HCT116 (cell line): ENCODE data around the gene EHMT1. TPM values are rescaled to one million over a fixed set of nuclear protein-coding genes. Genes with fewer than 3 reads are reported as not detected.

Experiments used
- ATAC-seq: fragments of 200-7000 bp; cut with Tn5 transposase; 2 replicates; pipeline ENCODE4 v1.9.1; 2020; ENCODE audit warnings: mild to moderate bottlenecking, moderate library complexity
- BruUV-seq: library from RNA; stranded (reverse); fragments of 400-500 nt; replicated peaks from 2 replicates; lab custom pipeline; 2021; lab: Mats Ljungman, UMichigan
- CTCF ChIA-PET: fragments of 300-600 bp; sonication (Branson Sonifier 250); formaldehyde crosslinking; loops from one replicate; lab custom pipeline; 2021; ENCODE audit warnings: antibody characterized with exemption; lab: Charles Lee
- POLR2A ChIA-PET: fragments of 300-600, 350-600 bp; sonication (Branson Sonifier 250); formaldehyde crosslinking; loops from one replicate; lab custom pipeline; 2021; ENCODE audit warnings: antibody characterized with exemption; lab: Charles Lee
- RAD21 ChIA-PET, 2 experiments: fragments of 300-600 bp; sonication (Branson Sonifier 250); formaldehyde crosslinking; loops; one replicate each; lab custom pipeline; 2023; ENCODE audit warnings: low total read pairs in 2 of 2; ENCODE audit not compliant: uncharacterized antibody in 2 of 2, unreplicated experiment in 2 of 2, low non-redundant PET in 1 of 2; lab: Charles Lee
- DNase-seq: peaks from one replicate; pipeline ENCODE4 v3.0.0-alpha.2; 2010; ENCODE audit warnings: low read depth, low spot score
- H2AFZ ChIP-seq: fragments of 200-600 bp; shearing (Covaris generic), sonication (generic); 2 replicates; pipeline ENCODE4 v1.6.1; 2017; ENCODE audit warnings: low read depth, mixed run types, mixed read lengths, antibody characterized with exemption, low read length; ENCODE audit not compliant: poor library complexity, severe bottlenecking
- H3K27ac ChIP-seq: 2 replicates; pipeline ENCODE4 v1.5.1; 2012; ENCODE audit warnings: low read depth, low read length
- H3K27me3 ChIP-seq: fragments of 200-600 bp; sonication (generic); 2 replicates; pipeline ENCODE4 v1.6.1; 2016; ENCODE audit warnings: mixed run types, low read length, mixed read lengths; ENCODE audit not compliant: insufficient read depth
- H3K36me3 ChIP-seq, 2 experiments: fragments of 200-500 bp in 1 of 2; fragments of 200-600 bp in 1 of 2; sonication (Bioruptor generic) in 1 of 2; sonication (generic) in 1 of 2; 2 replicates each; pipeline versions ENCODE4 v1.5.1 to v1.6.1; 2014 to 2016; ENCODE audit warnings: low read length in 2 of 2, inconsistent platforms in 1 of 2, mixed read lengths in 1 of 2, mixed run types in 1 of 2; ENCODE audit not compliant: insufficient read depth in 2 of 2, control insufficient read depth in 1 of 2
- H3K4me1 ChIP-seq, 2 experiments: fragments of 200-600 bp in 1 of 2; sonication (generic) in 1 of 2; 2 replicates each; pipeline versions ENCODE4 v1.5.1 to v1.6.1; 2012 to 2017; ENCODE audit warnings: low read length in 2 of 2, inconsistent platforms in 1 of 2, mild to moderate bottlenecking in 1 of 2, mixed read lengths in 1 of 2, mixed run types in 1 of 2, moderate library complexity in 1 of 2; ENCODE audit not compliant: insufficient read depth in 2 of 2, control insufficient read depth in 1 of 2
- H3K4me2 ChIP-seq: fragments of 200-600 bp; sonication (generic); 2 replicates; pipeline ENCODE4 v1.6.1; 2017; ENCODE audit warnings: mixed run types, low read length, mixed read lengths
- H3K4me3 ChIP-seq, 2 experiments: fragments of 200-600 bp in 1 of 2; sonication (generic) in 1 of 2; replicated peaks in 1 of 2; 2 replicates each; pipeline ENCODE4 v1.5.1; 2011 to 2016; ENCODE audit warnings: low read length in 2 of 2, control low read depth in 1 of 2, low read depth in 1 of 2, mild to moderate bottlenecking in 1 of 2, mixed read lengths in 1 of 2, mixed run types in 1 of 2
- H3K79me2 ChIP-seq: fragments of 200-600 bp; sonication (generic); 2 replicates; pipeline ENCODE4 v1.6.1; 2017; ENCODE audit warnings: mild to moderate bottlenecking, mixed run types, low read length, moderate library complexity, mixed read lengths; ENCODE audit not compliant: insufficient read depth
- H3K9ac ChIP-seq: fragments of 200-600 bp; sonication (generic); 2 replicates; pipeline ENCODE4 v1.6.1; 2016; ENCODE audit warnings: low read length, mixed read lengths
- H3K9me2 ChIP-seq: fragments of 200-600 bp; sonication (generic), shearing (Covaris generic); 2 replicates; pipeline ENCODE4 v1.6.1; 2017; ENCODE audit warnings: mixed run types, mild to moderate bottlenecking, moderate library complexity; ENCODE audit not compliant: insufficient read depth
- H3K9me3 ChIP-seq, 2 experiments: fragments of 200-500 bp in 1 of 2; fragments of 200-600 bp in 1 of 2; sonication (Bioruptor generic) in 1 of 2; sonication (generic) in 1 of 2; 2 replicates each; pipeline ENCODE4 v1.6.1; 2014 to 2017; ENCODE audit warnings: low read length in 2 of 2, mixed read lengths in 2 of 2, inconsistent platforms in 1 of 2, low read depth in 1 of 2, mild to moderate bottlenecking in 1 of 2, mixed run types in 1 of 2, moderate library complexity in 1 of 2; ENCODE audit not compliant: control insufficient read depth in 1 of 2, insufficient read depth in 1 of 2
- H4K20me1 ChIP-seq: fragments of 200-600 bp; sonication (generic), shearing (Covaris generic); 2 replicates; pipeline ENCODE4 v1.6.1; 2017; ENCODE audit warnings: mixed run types, mild to moderate bottlenecking, moderate library complexity; ENCODE audit not compliant: insufficient read depth
- EGR1 ChIP-seq: IDR thresholded peaks from 2 replicates; pipeline ENCODE4 v1.6.1; 2012; ENCODE audit warnings: low read depth
- EZH2 ChIP-seq: fragments of 200-600 bp; sonication (generic); IDR thresholded peaks from 2 replicates; pipeline ENCODE4 v1.6.1; 2017; ENCODE audit warnings: antibody characterized with exemption, mixed run types
- JUND ChIP-seq: IDR thresholded peaks from 2 replicates; pipeline ENCODE4 v1.6.1; 2012
- POLR2A ChIP-seq: IDR thresholded peaks from 2 replicates; pipeline ENCODE4 v1.7.0; 2011; ENCODE audit warnings: borderline replicate concordance; ENCODE audit not compliant: insufficient read depth, insufficient read length; ENCODE audit errors: extremely low read depth
- POLR2AphosphoS5 ChIP-seq: IDR thresholded peaks from 2 replicates; pipeline ENCODE4 v1.6.1; 2011; ENCODE audit warnings: mild to moderate bottlenecking, low read depth, low read length, moderate library complexity
- RAD21 ChIP-seq: IDR thresholded peaks from 2 replicates; pipeline ENCODE4 v1.6.1; 2012; ENCODE audit warnings: low read depth, mild to moderate bottlenecking
- SIN3A ChIP-seq: IDR thresholded peaks from 2 replicates; pipeline ENCODE4 v1.6.1; 2012; ENCODE audit warnings: low read depth
- SP1 ChIP-seq: IDR thresholded peaks from 2 replicates; pipeline ENCODE4 v1.6.1; 2012; ENCODE audit warnings: low read depth
- SRF ChIP-seq: IDR thresholded peaks from 2 replicates; pipeline ENCODE4 v1.6.1; 2012; ENCODE audit warnings: low read depth
- ZBTB33 ChIP-seq: IDR thresholded peaks from 2 replicates; pipeline ENCODE4 v1.6.1; 2011; ENCODE audit warnings: mild to moderate bottlenecking, low read length, moderate library complexity; ENCODE audit not compliant: insufficient replicate concordance; ENCODE audit errors: extremely low read depth
- intact Hi-C: fragments of 100-400 bp; cut with micrococcal nuclease; formaldehyde crosslinking; loops from 2 replicates; pipeline ENCODE4 v1.10.0; 2022
- total RNA-seq: library from RNA; stranded (reverse); gene quantifications from one replicate; pipeline ENCODE4 v1.2.1, GENCODE V29; 2021; ENCODE audit not compliant: unreplicated experiment
- TF ChIP-seq, protein P1 (sequence below), 3 experiments: fragments of 200-600 bp in 1 of 3; sonication (generic) in 1 of 3; IDR thresholded peaks in 2 of 3; conservative IDR thresholded peaks in 1 of 3; 2 replicates each; pipeline ENCODE4 v1.5.1; 2012 to 2017; ENCODE audit warnings: low read depth in 2 of 3, low read length in 2 of 3, antibody characterized with exemption in 1 of 3, borderline replicate concordance in 1 of 3, control low read depth in 1 of 3, mild to moderate bottlenecking in 1 of 3, mixed read lengths in 1 of 3, mixed run types in 1 of 3, moderate library complexity in 1 of 3; ENCODE audit not compliant: insufficient read depth in 1 of 3

EHMT1 gene
- total RNA-seq, 1 experiment from 2014 or later: 86.1 TPM

GRCh38 chr9:137814436-137814835 is 195.6 kb downstream of the EHMT1 start:
- CTCF ChIA-PET: interaction anchor here (0.6 kb wide), 1 partner anchor 386 kb away, joined by 7 read pairs; no protein-coding TSS in a partner anchor
- TF ChIP-seq SRF: no peak
- TF ChIP-seq POLR2AphosphoS5: no peak
- TF ChIP-seq RAD21: no peak
- no peak for TF ChIP-seq SIN3A
- no peak for TF ChIP-seq SP1
- TF ChIP-seq POLR2A: no peak
- TF ChIP-seq, protein P1, sequence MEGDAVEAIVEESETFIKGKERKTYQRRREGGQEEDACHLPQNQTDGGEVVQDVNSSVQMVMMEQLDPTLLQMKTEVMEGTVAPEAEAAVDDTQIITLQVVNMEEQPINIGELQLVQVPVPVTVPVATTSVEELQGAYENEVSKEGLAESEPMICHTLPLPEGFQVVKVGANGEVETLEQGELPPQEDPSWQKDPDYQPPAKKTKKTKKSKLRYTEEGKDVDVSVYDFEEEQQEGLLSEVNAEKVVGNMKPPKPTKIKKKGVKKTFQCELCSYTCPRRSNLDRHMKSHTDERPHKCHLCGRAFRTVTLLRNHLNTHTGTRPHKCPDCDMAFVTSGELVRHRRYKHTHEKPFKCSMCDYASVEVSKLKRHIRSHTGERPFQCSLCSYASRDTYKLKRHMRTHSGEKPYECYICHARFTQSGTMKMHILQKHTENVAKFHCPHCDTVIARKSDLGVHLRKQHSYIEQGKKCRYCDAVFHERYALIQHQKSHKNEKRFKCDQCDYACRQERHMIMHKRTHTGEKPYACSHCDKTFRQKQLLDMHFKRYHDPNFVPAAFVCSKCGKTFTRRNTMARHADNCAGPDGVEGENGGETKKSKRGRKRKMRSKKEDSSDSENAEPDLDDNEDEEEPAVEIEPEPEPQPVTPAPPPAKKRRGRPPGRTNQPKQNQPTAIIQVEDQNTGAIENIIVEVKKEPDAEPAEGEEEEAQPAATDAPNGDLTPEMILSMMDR (IDR thresholded peaks at IDR 0.05 in 2 of 3, conservative IDR thresholded peaks at IDR 0.05 in 1 of 3; ENCODE audit: borderline replicate concordance in 1 of 3, insufficient read depth in 1 of 3, low read depth in 2 of 3, low read length in 2 of 3): no peak
- no peak for TF ChIP-seq EZH2
- TF ChIP-seq EGR1: no peak
- TF ChIP-seq, all 23 proteins: peak for 0
- H3K4me1 ChIP-seq: no peaks in the 10 kb centered on the region
- peaks cover 0 to 5% of the 10 kb centered on the region in 2 experiments; a peak in 1 of 4 replicates for H3K9me3 ChIP-seq
- no peak for ATAC-seq
- H3K4me3 ChIP-seq: no peak overlapping the region
- no peaks in the 10 kb centered on the region for H3K79me2 ChIP-seq
- no peak overlapping the region for H3K9ac ChIP-seq
- no peaks in the 10 kb centered on the region for H3K9me2 ChIP-seq
- no peaks in the 10 kb centered on the region for H3K27me3 ChIP-seq
- no peaks in the 10 kb centered on the region for H4K20me1 ChIP-seq
- DNase-seq: no peak
- no peak overlapping the region for H3K4me2 ChIP-seq
- H2AFZ ChIP-seq: no peak overlapping the region
- intact Hi-C loops: no loop called here
- no TSS peak for BruUV-seq
- POLR2A ChIA-PET: no interaction called here
- no peak overlapping the region for H3K27ac ChIP-seq
- RAD21 ChIA-PET: no interaction called here
- H3K36me3 ChIP-seq: peaks cover 19 to 32% of the 10 kb centered on the region in 2 experiments; a peak in 3 of 4 replicates

DNA sequence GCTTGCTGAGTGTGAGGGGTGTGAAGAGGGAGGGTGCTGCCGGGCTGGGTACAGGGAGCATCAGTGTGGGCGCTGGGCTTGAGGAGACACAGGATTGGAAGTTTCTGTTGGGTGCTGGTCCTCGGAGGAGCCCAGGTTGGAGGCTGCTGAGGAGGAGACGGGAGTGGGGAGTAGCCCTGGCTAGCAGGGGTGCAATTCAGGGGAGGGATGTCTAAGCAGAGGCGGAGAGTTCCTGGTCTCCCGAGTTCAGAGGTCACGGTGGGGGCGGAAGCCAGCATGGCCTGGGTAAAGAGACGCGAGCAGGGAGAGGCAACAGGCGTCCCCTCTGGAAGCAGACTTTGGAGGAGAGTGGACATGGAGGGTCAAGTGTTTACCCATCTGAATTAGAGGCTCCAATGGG is 196.0 kb downstream of the EHMT1 start:
- no TSS peak for BruUV-seq
- TF ChIP-seq SP1: no peak
- no peak for TF ChIP-seq ZBTB33
- TF ChIP-seq, protein P1 (IDR thresholded peaks at IDR 0.05 in 2 of 3, conservative IDR thresholded peaks at IDR 0.05 in 1 of 3; ENCODE audit: borderline replicate concordance in 1 of 3, insufficient read depth in 1 of 3, low read depth in 2 of 3, low read length in 2 of 3): no peak
- no peak for TF ChIP-seq JUND

More for the DNA sequence above, 196.0 kb downstream of the EHMT1 start:
- Histone ChIP-seq H3K36me3 (peaks cover 19 to 32% of the 10 kb centered on the region in 2 experiments; a peak in 3 of 4 replicates), H4K20me1 (no peaks in the 10 kb centered on the region), H3K27me3 (no peaks in the 10 kb centered on the region), H3K79me2 (no peaks in the 10 kb centered on the region), H3K9me3 (peaks cover 0 to 5% of the 10 kb centered on the region in 2 experiments; a peak in 1 of 4 replicates), H3K9ac (no peak overlapping the region), H3K4me3 (no peak overlapping the region), H3K4me1 (no peaks in the 10 kb centered on the region), H3K9me2 (no peaks in the 10 kb centered on the region), H2AFZ (no peak overlapping the region), H3K27ac (no peak overlapping the region), H3K4me2 (no peak overlapping the region)
- ATAC-seq (no peak), DNase-seq (no peak)
- POLR2A ChIA-PET: no interaction called here
- CTCF ChIA-PET: interaction anchor here (0.6 kb wide), 1 partner anchor 386 kb away, joined by 7 read pairs; no protein-coding TSS in a partner anchor
- RAD21 ChIA-PET: no interaction called here
- intact Hi-C loops: no loop called here
